Islet of Langerhans (tissue), 1 donor: Measurements from ENCODE around the gene SLC4A3.

Source experiments
- FAIRE-seq: peaks from one replicate; lab custom pipeline; 2011; peaks lifted over from hg19 to GRCh38; lab: Jason Lieb, UNC

SLC4A3 gene

GRCh38 chr2:219634171-219634940 lies 6.9 kb downstream of the SLC4A3 start:
- no peak for FAIRE-seq

- no peak for FAIRE-seq
Observed at GRCh38 chr2:219634951-219635751, 7.7 kb downstream of the SLC4A3 start.

- FAIRE-seq, result no peak
Observed at GRCh38 chr2:219636144-219636915, 8.9 kb downstream of the SLC4A3 start.

GRCh38 chr2:219636941-219637841 lies 9.8 kb downstream of the SLC4A3 start:
- FAIRE-seq, result no peak

GRCh38 chr2:219637842-219638185 lies 10.4 kb downstream of the SLC4A3 start:
- FAIRE-seq, result no peak

- no peak for FAIRE-seq
Observed at GRCh38 chr2:219638217-219638947, 11.0 kb downstream of the SLC4A3 start.

GRCh38 chr2:219638948-219639755 lies 11.7 kb downstream of the SLC4A3 start:
- no peak for FAIRE-seq

GRCh38 chr2:219641390-219642068 lies 14.1 kb downstream of the SLC4A3 start:
- no peak for FAIRE-seq

GRCh38 chr2:219642069-219642454 lies 14.6 kb downstream of the SLC4A3 start:
- FAIRE-seq, result no peak

GRCh38 chr2:219642465-219643083 lies 15.1 kb downstream of the SLC4A3 start:
- peak; percentile 73 for FAIRE-seq

- no peak for FAIRE-seq
Observed at GRCh38 chr2:219643084-219643473, 15.6 kb downstream of the SLC4A3 start.

- FAIRE-seq, result no peak
Observed at GRCh38 chr2:219643788-219644398, 16.5 kb downstream of the SLC4A3 start.

GRCh38 chr2:219644801-219645480 lies 17.5 kb downstream of the SLC4A3 start:
- FAIRE-seq, result no peak

- FAIRE-seq, result no peak
Observed at GRCh38 chr2:219645631-219646527, 18.4 kb downstream of the SLC4A3 start.

GRCh38 chr2:219648176-219648575 lies 20.7 kb downstream of the SLC4A3 start:
- FAIRE-seq, result no peak

- FAIRE-seq, result no peak
Observed at GRCh38 chr2:219648963-219649362, 21.5 kb downstream of the SLC4A3 start.
